Fibroblast of mammary gland (primary cell): Measurements from ENCODE around the gene FBLN2.

Experiments used
- DNase-seq: peaks from one replicate; pipeline ENCODE4 v3.0.0-alpha.2; 2010; ENCODE audit warnings: low read depth
- H3K4me3 ChIP-seq: 2 replicates; pipeline ENCODE4 v1.5.1; 2011; ENCODE audit warnings: low read depth, mild to moderate bottlenecking, low read length, moderate library complexity; ENCODE audit not compliant: control insufficient read depth
- CTCF ChIP-seq: conservative IDR thresholded peaks from 2 replicates; pipeline ENCODE4 v1.5.1; 2011; ENCODE audit warnings: low read depth, low read length, inconsistent platforms; ENCODE audit not compliant: control insufficient read depth, insufficient read depth

Gene FBLN2

GRCh38 chr3:13642597-13642996 lies 93.7 kb downstream of the FBLN2 start:
- H3K4me3 ChIP-seq: no peak overlapping the region
- no peak for TF ChIP-seq CTCF

GRCh38 chr3:13644341-13645117 lies 95.6 kb downstream of the FBLN2 start:
- TF ChIP-seq CTCF: no peak
- DNase-seq: peak; percentile 48
- H3K4me3 ChIP-seq: no peak overlapping the region

More at GRCh38 chr3:13642597-13642996, 93.7 kb downstream of the FBLN2 start:
- no peak for DNase-seq

- no peak for TF ChIP-seq CTCF
- no peak overlapping the region for H3K4me3 ChIP-seq
- DNase-seq: no peak
Observed at GRCh38 chr3:13645801-13646637, 97.1 kb downstream of the FBLN2 start.

GRCh38 chr3:13647298-13648059 lies 98.6 kb downstream of the FBLN2 start:
- peak; percentile 67 for DNase-seq
- no peak for TF ChIP-seq CTCF
- no peak overlapping the region for H3K4me3 ChIP-seq

GRCh38 chr3:13648060-13649001 lies 99.4 kb downstream of the FBLN2 start:
- peak; percentile 98 for TF ChIP-seq CTCF
- peak; percentile 74 for DNase-seq
- no peak overlapping the region for H3K4me3 ChIP-seq
